WTC11 (cell line): ENCODE data around the gene MRPL55. TPM values are rescaled to one million over a fixed set of nuclear protein-coding genes. Genes with fewer than 3 reads are reported as not detected.

Experiments
- ATAC-seq: fragments of 200-7000 bp; cut with Tn5 transposase; 2 replicates; pipeline ENCODE4 v1.10.0; 2021; ENCODE audit warnings: mild to moderate bottlenecking, moderate library complexity
- CTCF ChIA-PET: fragments of 300-600 bp; sonication (Branson Sonifier 250); formaldehyde crosslinking; loops from one replicate; lab custom pipeline; 2021; ENCODE audit warnings: antibody characterized with exemption; lab: Charles Lee
- POLR2A ChIA-PET: fragments of 350-600 bp; sonication (Branson Sonifier 250); formaldehyde crosslinking; loops from one replicate; lab custom pipeline; 2021; ENCODE audit warnings: antibody characterized with exemption; lab: Charles Lee
- DNase-seq: peaks from one replicate; pipeline ENCODE4 v3.0.0; 2021; ENCODE audit warnings: low spot score
- H3K27ac Mint-ChIP-seq: 2 replicates; pipeline ENCODE4 v1.8.0; 2021; ENCODE audit warnings: mixed read lengths
- H3K27me3 Mint-ChIP-seq: 2 replicates; pipeline ENCODE4 v1.8.0; 2021; ENCODE audit warnings: low read depth, mild to moderate bottlenecking, moderate library complexity, mixed read lengths
- H3K36me3 Mint-ChIP-seq: 2 replicates; pipeline ENCODE4 v1.8.0; 2021; ENCODE audit warnings: mixed read lengths
- H3K4me1 Mint-ChIP-seq: 2 replicates; pipeline ENCODE4 v1.8.0; 2022; ENCODE audit warnings: mixed read lengths
- H3K4me3 Mint-ChIP-seq: 2 replicates; pipeline ENCODE4 v1.8.0; 2021; ENCODE audit warnings: mild to moderate bottlenecking, moderate library complexity, mixed read lengths
- H3K9me3 Mint-ChIP-seq: 2 replicates; pipeline ENCODE4 v1.8.0; 2021; ENCODE audit warnings: mixed read lengths
- AFF4 ChIP-seq: sonication (generic); formaldehyde crosslinking; IDR thresholded peaks from 2 replicates; pipeline ENCODE4 v1.8.1; 2023; ENCODE audit warnings: mild to moderate bottlenecking, missing genetic modification reagents, borderline replicate concordance
- ATF1 ChIP-seq: sonication (generic); formaldehyde crosslinking; IDR thresholded peaks from 2 replicates; pipeline ENCODE4 v1.8.1; 2023; ENCODE audit warnings: mild to moderate bottlenecking, moderate library complexity, missing genetic modification reagents
- CBFB ChIP-seq: sonication (generic); formaldehyde crosslinking; IDR thresholded peaks from 2 replicates; pipeline ENCODE4 v1.8.1; 2022; ENCODE audit warnings: mild to moderate bottlenecking, low read depth, missing genetic modification reagents
- ETV6 ChIP-seq: sonication (generic); formaldehyde crosslinking; IDR thresholded peaks from 2 replicates; pipeline ENCODE4 v1.8.1; 2022; ENCODE audit warnings: mild to moderate bottlenecking, missing genetic modification reagents
- FOXP1 ChIP-seq: sonication (generic); formaldehyde crosslinking; IDR thresholded peaks from 2 replicates; pipeline ENCODE4 v1.8.0; 2022; ENCODE audit warnings: missing genetic modification reagents, mild to moderate bottlenecking, moderate library complexity, borderline replicate concordance
- FOXP4 ChIP-seq: sonication (generic); formaldehyde crosslinking; IDR thresholded peaks from 2 replicates; pipeline ENCODE4 v1.8.0; 2022; ENCODE audit warnings: mild to moderate bottlenecking, missing genetic modification reagents
- NFE2L1 ChIP-seq: sonication (generic); formaldehyde crosslinking; IDR thresholded peaks from 2 replicates; pipeline ENCODE4 v1.8.1; 2023; ENCODE audit warnings: missing genetic modification reagents
- NFYB ChIP-seq: sonication (generic); formaldehyde crosslinking; conservative IDR thresholded peaks from 2 replicates; pipeline ENCODE4 v1.8.0; 2022; ENCODE audit warnings: low read depth, missing genetic modification reagents
- NR1H2 ChIP-seq: sonication (generic); formaldehyde crosslinking; IDR thresholded peaks from 2 replicates; pipeline ENCODE4 v1.9.0; 2021; ENCODE audit warnings: mild to moderate bottlenecking, moderate library complexity, missing genetic modification reagents
- OVOL2 ChIP-seq: fragments of 250-450 bp; sonication (Bioruptor Pico); IDR thresholded peaks from 2 replicates; pipeline ENCODE4 v1.9.0; 2021; ENCODE audit warnings: mild to moderate bottlenecking, borderline replicate concordance
- ZNF121 ChIP-seq: sonication (generic); formaldehyde crosslinking; IDR thresholded peaks from 2 replicates; pipeline ENCODE4 v1.8.0; 2023; ENCODE audit warnings: missing genetic modification reagents
- ZNF232 ChIP-seq: sonication (generic); formaldehyde crosslinking; IDR thresholded peaks from 2 replicates; pipeline ENCODE4 v1.8.0; 2022; ENCODE audit warnings: mild to moderate bottlenecking, missing genetic modification reagents
- ZNF512 ChIP-seq: sonication (generic); formaldehyde crosslinking; IDR thresholded peaks from 2 replicates; pipeline ENCODE4 v1.8.1; 2022; ENCODE audit warnings: missing genetic modification reagents, borderline replicate concordance
- ZNF532 ChIP-seq: fragments of 250-450 bp; sonication (Bioruptor Pico); IDR thresholded peaks from 2 replicates; pipeline ENCODE4 v1.9.0; 2021; ENCODE audit warnings: mild to moderate bottlenecking, borderline replicate concordance
- ZNF671 ChIP-seq: fragments of 250-450 bp; sonication (Bioruptor Pico); IDR thresholded peaks from 2 replicates; pipeline ENCODE4 v1.8.0; 2021; ENCODE audit warnings: mild to moderate bottlenecking
- total RNA-seq: library from RNA; stranded (reverse); gene quantifications from 3 replicates; pipeline ENCODE4 v1.2.3, GENCODE V29; 2021

MRPL55 gene
- total RNA-seq, 1 experiment from 2014 or later: 66.9 TPM

- TF ChIP-seq FOXP1 (CRISPR knock-in tag): no peak
- no peak for TF ChIP-seq ZNF671 (CRISPR knock-in tag)
- TF ChIP-seq, all 79 proteins: peak for 0
Observed at GRCh38 chr1:228070851-228071250, 38.2 kb downstream of the MRPL55 start (continued).

GRCh38 chr1:228070173-228070572 lies 38.9 kb downstream of the MRPL55 start:
- DNase-seq (no peak), ATAC-seq (no peak)
- peaks cover 86% of the 10 kb centered on the region for H3K27me3 Mint-ChIP-seq
- no peak for TF ChIP-seq ATF1 (CRISPR knock-in tag)
- TF ChIP-seq FOXP4 (CRISPR knock-in tag): no peak
- no peak for TF ChIP-seq ZNF232
- no peak for TF ChIP-seq NR1H2
- TF ChIP-seq NFE2L1: no peak
- no peak for TF ChIP-seq NFYB
- TF ChIP-seq ZNF121: no peak
- TF ChIP-seq ZNF512 (CRISPR knock-in tag): no peak
- TF ChIP-seq OVOL2: no peak
- TF ChIP-seq CBFB: no peak
- no peak for TF ChIP-seq ETV6 (CRISPR knock-in tag)
- no peak for TF ChIP-seq ZNF532 (CRISPR knock-in tag)
- no peak for TF ChIP-seq AFF4 (CRISPR knock-in tag)
- POLR2A ChIA-PET: no interaction called here
- no peak overlapping the region for H3K4me3 Mint-ChIP-seq
- no peaks in the 10 kb centered on the region for H3K9me3 Mint-ChIP-seq
- no peaks in the 10 kb centered on the region for H3K36me3 Mint-ChIP-seq
- CTCF ChIA-PET: no interaction called here
- no peak overlapping the region for H3K27ac Mint-ChIP-seq
- H3K4me1 Mint-ChIP-seq: 0 out of 2 replicates have a peak, but pooled peaks cover 4% of the 10 kb centered on the region
